Kidney (tissue), 14 donors: ENCODE measurements around the gene FLNB. TPM values are rescaled to one million over a fixed set of nuclear protein-coding genes. Genes with fewer than 3 reads are reported as not detected.

ENCODE experiments used
- DNase-seq, 5 donors: peaks; one replicate each; pipeline ENCODE4 v3.0.0-alpha.2; 2013 to 2020
- FAIRE-seq: peaks from 2 replicates; lab custom pipeline; 2012; peaks lifted over from hg19 to GRCh38; lab: Jason Lieb, UNC
- H3K27ac ChIP-seq, 2 donors: one replicate each; pipeline ENCODE4 v1.7.0; 2013; ENCODE audit warnings: low read depth in 2 of 2, low read length in 2 of 2, inconsistent platforms in 1 of 2
- H3K27me3 ChIP-seq: one replicate; pipeline ENCODE4 v1.7.1; 2013; ENCODE audit warnings: low read length, inconsistent platforms; ENCODE audit not compliant: control insufficient read depth, insufficient read depth
- H3K36me3 ChIP-seq, 3 donors: one replicate each; pipeline versions ENCODE4 v1.7.0 to v1.7.1; 2013; ENCODE audit warnings: low read length in 3 of 3, control low read depth in 1 of 3, inconsistent platforms in 1 of 3; ENCODE audit not compliant: insufficient read depth in 3 of 3, control insufficient read depth in 2 of 3
- H3K4me1 ChIP-seq, 3 donors: one replicate each; pipeline versions ENCODE4 v1.7.0 to v1.7.1; 2013; ENCODE audit warnings: low read length in 3 of 3, inconsistent platforms in 1 of 3, low read depth in 1 of 3; ENCODE audit not compliant: control insufficient read depth in 2 of 3, insufficient read depth in 2 of 3
- H3K4me3 ChIP-seq, 3 donors: one replicate each; pipeline versions ENCODE4 v1.7.0 to v1.8.1; 2013; ENCODE audit warnings: low read length in 3 of 3, control low read depth in 1 of 3, inconsistent platforms in 1 of 3
- H3K9ac ChIP-seq, 3 donors: one replicate each; pipeline versions ENCODE4 v1.7.0 to v1.7.1; 2013; ENCODE audit warnings: low read length in 3 of 3, control low read depth in 1 of 3, inconsistent platforms in 1 of 3
- H3K9me3 ChIP-seq, 3 donors: one replicate each; pipeline versions ENCODE4 v1.7.0 to v1.7.1; 2013; ENCODE audit warnings: low read length in 3 of 3, control low read depth in 1 of 3, inconsistent platforms in 1 of 3; ENCODE audit not compliant: control insufficient read depth in 2 of 3, insufficient read depth in 1 of 3
- intact Hi-C: fragments of 100-400 bp; cut with DNase I; formaldehyde crosslinking; loops from one replicate; pipeline ENCODE4 v1.11.1; 2022
- polyA plus RNA-seq: library from polyadenylated mRNA; stranded (reverse); fragments of 350-450 nt; fragmentation: Illumina TruSeq; extraction: RNeasy Lipid Tissue Mini Kit (QIAGEN cat#74804); gene quantifications from one replicate; pipeline ENCODE4 v1.2.3, GENCODE V29; 2014; ENCODE audit warnings: low read depth, low replicate concordance; ENCODE audit not compliant: insufficient read depth
- total RNA-seq: library from RNA; stranded (reverse); fragmentation: NEBNext Ultra II Directional; extraction: Animal tissue kit (Norgen Biotek cat#: 25700); gene quantifications from one replicate; pipeline ENCODE4 v1.2.1, GENCODE V29; 2021
- TF ChIP-seq, protein P1 (sequence below): IDR thresholded peaks from 3 replicates; pipeline ENCODE4 v1.5.1; 2012; ENCODE audit warnings: mild to moderate bottlenecking, moderate library complexity, borderline replicate concordance; ENCODE audit not compliant: insufficient read depth; ENCODE audit errors: extremely low read depth
- donor health status: control.
- donor health status: control.
- donor health status: control.
- donor health status: control.
- donor health status: control.
- donor health status: DM: yes; HTN: yes; CAD: no.
- donor health status: Normal renal cell carcinoma (clear cell type).

The FLNB gene
- total and polyA plus RNA-seq, 2 donors from 2014 or later = 115 to 216 TPM

- intact Hi-C loops = no loop called here
- no peak for FAIRE-seq
- no peaks in the 10 kb centered on the region for H3K27me3 ChIP-seq
- H3K36me3 ChIP-seq = no peaks in the 10 kb centered on the region
- peaks cover 0 to 10% (median 0%) of the 10 kb centered on the region in 3 donors for H3K4me1 ChIP-seq
- no peak overlapping the region for H3K4me3 ChIP-seq
- DNase-seq = no peak
- H3K9me3 ChIP-seq = no peaks in the 10 kb centered on the region
- TF ChIP-seq, protein P1, sequence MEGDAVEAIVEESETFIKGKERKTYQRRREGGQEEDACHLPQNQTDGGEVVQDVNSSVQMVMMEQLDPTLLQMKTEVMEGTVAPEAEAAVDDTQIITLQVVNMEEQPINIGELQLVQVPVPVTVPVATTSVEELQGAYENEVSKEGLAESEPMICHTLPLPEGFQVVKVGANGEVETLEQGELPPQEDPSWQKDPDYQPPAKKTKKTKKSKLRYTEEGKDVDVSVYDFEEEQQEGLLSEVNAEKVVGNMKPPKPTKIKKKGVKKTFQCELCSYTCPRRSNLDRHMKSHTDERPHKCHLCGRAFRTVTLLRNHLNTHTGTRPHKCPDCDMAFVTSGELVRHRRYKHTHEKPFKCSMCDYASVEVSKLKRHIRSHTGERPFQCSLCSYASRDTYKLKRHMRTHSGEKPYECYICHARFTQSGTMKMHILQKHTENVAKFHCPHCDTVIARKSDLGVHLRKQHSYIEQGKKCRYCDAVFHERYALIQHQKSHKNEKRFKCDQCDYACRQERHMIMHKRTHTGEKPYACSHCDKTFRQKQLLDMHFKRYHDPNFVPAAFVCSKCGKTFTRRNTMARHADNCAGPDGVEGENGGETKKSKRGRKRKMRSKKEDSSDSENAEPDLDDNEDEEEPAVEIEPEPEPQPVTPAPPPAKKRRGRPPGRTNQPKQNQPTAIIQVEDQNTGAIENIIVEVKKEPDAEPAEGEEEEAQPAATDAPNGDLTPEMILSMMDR = no peak
- H3K9ac ChIP-seq = no peak overlapping the region
- no peak overlapping the region for H3K27ac ChIP-seq
Observed at GRCh38 chr3:57981483-57982087, 26.6 kb upstream of the FLNB start.

GRCh38 chr3:57982561-57983243 is 25.5 kb upstream of the FLNB start:
- Histone ChIP-seq H3K4me3 (no peak overlapping the region), H3K27ac (no peak overlapping the region), H3K4me1 (peaks cover 0 to 10% (median 0%) of the 10 kb centered on the region in 3 donors), H3K36me3 (no peaks in the 10 kb centered on the region), H3K27me3 (no peaks in the 10 kb centered on the region), H3K9me3 (no peaks in the 10 kb centered on the region), H3K9ac (no peak overlapping the region)
- no peak for DNase-seq
- FAIRE-seq = no peak
- TF ChIP-seq, protein P1 = no peak
- intact Hi-C loops = no loop called here

DNA sequence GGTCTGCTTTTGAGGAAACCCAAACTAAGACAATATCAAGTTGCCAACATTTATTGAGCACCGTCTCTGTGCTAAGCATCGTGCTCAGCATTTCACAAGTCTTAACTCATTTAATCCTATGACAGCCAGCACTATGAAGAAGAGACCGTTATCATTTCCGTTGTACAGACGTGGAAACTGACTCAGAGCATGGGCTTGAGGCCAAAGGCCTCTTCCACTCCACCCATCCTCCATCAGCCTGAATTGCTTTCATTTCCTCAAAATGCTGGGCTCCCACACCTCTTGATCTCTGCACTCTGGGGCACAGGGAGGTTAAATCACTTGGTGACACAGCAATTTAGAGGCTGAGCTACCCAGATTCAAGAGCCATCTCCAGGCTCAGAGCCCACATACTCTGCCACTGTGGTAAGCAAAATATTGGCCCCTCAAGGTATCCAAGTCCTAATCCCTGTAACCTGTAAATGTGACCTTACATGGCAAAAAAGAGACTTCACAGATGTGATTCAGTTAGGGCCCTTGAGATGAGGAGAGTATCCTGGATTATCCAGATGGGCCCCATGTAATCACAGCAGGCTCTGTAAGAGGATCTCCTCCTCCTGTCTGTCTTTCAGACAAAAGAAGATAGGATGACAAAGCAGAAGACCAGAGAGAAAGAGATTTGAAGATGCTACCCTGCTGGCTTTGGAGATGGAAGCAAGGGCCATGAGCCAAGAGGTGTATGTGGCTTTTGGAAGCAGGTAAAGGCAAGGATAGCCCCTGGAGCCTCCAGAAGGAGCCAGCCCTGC is 24.3 kb upstream of the FLNB start:
- H3K4me3 ChIP-seq = no peak overlapping the region
- no peaks in the 10 kb centered on the region for H3K27me3 ChIP-seq
- FAIRE-seq (no peak), DNase-seq (peak in 2 of 5 donors; percentile 36 to 81)
- H3K9me3 ChIP-seq = no peaks in the 10 kb centered on the region
- peak overlapping the region; percentile 14 to 23 for H3K27ac ChIP-seq
- no peak overlapping the region for H3K9ac ChIP-seq
- intact Hi-C loops = no loop called here
- H3K4me1 ChIP-seq = peaks cover 0 to 7% (median 0%) of the 10 kb centered on the region in 3 donors
- no peaks in the 10 kb centered on the region for H3K36me3 ChIP-seq
- TF ChIP-seq, protein P1 = no peak
